IPS-15b (cell line): ENCODE measurements around the gene C17orf50.

Experiments
- H3K27me3 ChIP-seq: one replicate; pipeline ENCODE4 v1.6.1; 2013; ENCODE audit warnings: low read length; ENCODE audit not compliant: control insufficient read depth, insufficient read depth
- H3K36me3 ChIP-seq: one replicate; pipeline ENCODE4 v1.6.1; 2013; ENCODE audit warnings: low read length; ENCODE audit not compliant: control insufficient read depth, insufficient read depth
- H3K4me1 ChIP-seq: one replicate; pipeline ENCODE4 v1.6.1; 2013; ENCODE audit warnings: mild to moderate bottlenecking, low read length; ENCODE audit not compliant: control insufficient read depth, insufficient read depth
- H3K4me3 ChIP-seq: one replicate; pipeline ENCODE4 v1.5.1; 2013; ENCODE audit warnings: low read depth, low read length
- H3K9ac ChIP-seq: one replicate; pipeline ENCODE4 v1.6.1; 2013; ENCODE audit warnings: low read depth, mild to moderate bottlenecking, low read length
- H3K9me3 ChIP-seq: one replicate; pipeline ENCODE4 v1.6.1; 2013; ENCODE audit warnings: mild to moderate bottlenecking, low read length; ENCODE audit not compliant: control insufficient read depth, insufficient read depth

The C17orf50 gene

GRCh38 chr17:35760587-35760986 lies at the start of gene C17orf50:
C17orf50 (plus strand) TSS chr17:35760887; CDS start chr17:35760942, 55 bp downstream.
- Histone ChIP-seq H3K4me1 (no peaks in the 10 kb centered on the region), H3K9me3 (peaks cover 3% of the 10 kb centered on the region)

GRCh38 chr17:35710950-35711349 lies 49.7 kb upstream of the C17orf50 start:
- Histone ChIP-seq H3K36me3 (peaks cover 4% of the 10 kb centered on the region), H3K4me3 (no peak overlapping the region), H3K27me3 (no peaks in the 10 kb centered on the region), H3K9me3 (no peaks in the 10 kb centered on the region), H3K4me1 (no peaks in the 10 kb centered on the region), H3K9ac (no peak overlapping the region)

More at GRCh38 chr17:35760587-35760986, at the start of gene C17orf50:
- H3K27me3 ChIP-seq = peaks cover 5% of the 10 kb centered on the region
- H3K9ac ChIP-seq = no peak within 1 kb of the TSS
- H3K4me3 ChIP-seq = no peak within 1 kb of the TSS
- no peaks in the 10 kb centered on the region for H3K36me3 ChIP-seq

GRCh38 chr17:35713069-35713728 lies 47.5 kb upstream of the C17orf50 start:
- H3K36me3 ChIP-seq = peaks cover 9% of the 10 kb centered on the region
- no peak overlapping the region for H3K9ac ChIP-seq
- no peaks in the 10 kb centered on the region for H3K9me3 ChIP-seq
- H3K27me3 ChIP-seq = no peaks in the 10 kb centered on the region
- H3K4me1 ChIP-seq = no peaks in the 10 kb centered on the region
- no peak overlapping the region for H3K4me3 ChIP-seq

- Histone ChIP-seq H3K4me3 (no peak overlapping the region), H3K9ac (no peak overlapping the region), H3K4me1 (no peaks in the 10 kb centered on the region), H3K27me3 (no peaks in the 10 kb centered on the region), H3K9me3 (no peaks in the 10 kb centered on the region), H3K36me3 (peaks cover 9% of the 10 kb centered on the region)
These were observed 45.7 kb upstream of the C17orf50 start for GRCh38 chr17:35714988-35715387.

- no peaks in the 10 kb centered on the region for H3K4me1 ChIP-seq
- no peaks in the 10 kb centered on the region for H3K9me3 ChIP-seq
- H3K9ac ChIP-seq = no peak overlapping the region
- no peak overlapping the region for H3K4me3 ChIP-seq
- H3K27me3 ChIP-seq = no peaks in the 10 kb centered on the region
- H3K36me3 ChIP-seq = peaks cover 7% of the 10 kb centered on the region
These were observed 45.3 kb upstream of the C17orf50 start for GRCh38 chr17:35715416-35715815.

- Histone ChIP-seq H3K9me3 (no peaks in the 10 kb centered on the region), H3K4me3 (no peak overlapping the region), H3K4me1 (no peaks in the 10 kb centered on the region), H3K27me3 (no peaks in the 10 kb centered on the region), H3K36me3 (peaks cover 5% of the 10 kb centered on the region), H3K9ac (no peak overlapping the region)
These were observed 44.5 kb upstream of the C17orf50 start for GRCh38 chr17:35716173-35716572.

GRCh38 chr17:35716897-35717465 lies 43.7 kb upstream of the C17orf50 start:
- H3K9ac ChIP-seq = no peak overlapping the region
- no peaks in the 10 kb centered on the region for H3K27me3 ChIP-seq
- no peaks in the 10 kb centered on the region for H3K9me3 ChIP-seq
- peaks cover 5% of the 10 kb centered on the region for H3K36me3 ChIP-seq
- no peaks in the 10 kb centered on the region for H3K4me1 ChIP-seq
- no peak overlapping the region for H3K4me3 ChIP-seq

GRCh38 chr17:35717475-35717874 lies 43.2 kb upstream of the C17orf50 start:
- Histone ChIP-seq H3K9ac (no peak overlapping the region), H3K27me3 (no peaks in the 10 kb centered on the region), H3K4me1 (no peaks in the 10 kb centered on the region), H3K36me3 (peaks cover 5% of the 10 kb centered on the region), H3K9me3 (no peaks in the 10 kb centered on the region), H3K4me3 (no peak overlapping the region)

- Histone ChIP-seq H3K36me3 (peaks cover 13% of the 10 kb centered on the region), H3K9me3 (no peaks in the 10 kb centered on the region), H3K27me3 (no peaks in the 10 kb centered on the region), H3K4me3 (no peak overlapping the region), H3K9ac (no peak overlapping the region), H3K4me1 (peaks cover 5% of the 10 kb centered on the region)
These were observed 37.0 kb upstream of the C17orf50 start for GRCh38 chr17:35723735-35724134.

GRCh38 chr17:35725058-35725457 lies 35.6 kb upstream of the C17orf50 start:
- peaks cover 13% of the 10 kb centered on the region for H3K36me3 ChIP-seq
- H3K4me1 ChIP-seq = peaks cover 14% of the 10 kb centered on the region
- H3K27me3 ChIP-seq = no peaks in the 10 kb centered on the region
- no peak overlapping the region for H3K9ac ChIP-seq
- no peaks in the 10 kb centered on the region for H3K9me3 ChIP-seq
- H3K4me3 ChIP-seq = no peak overlapping the region

GRCh38 chr17:35725802-35726126 lies 34.9 kb upstream of the C17orf50 start:
- H3K9me3 ChIP-seq = no peaks in the 10 kb centered on the region
- H3K36me3 ChIP-seq = peaks cover 13% of the 10 kb centered on the region
- no peak overlapping the region for H3K9ac ChIP-seq
- H3K27me3 ChIP-seq = peaks cover 4% of the 10 kb centered on the region
- peaks cover 17% of the 10 kb centered on the region for H3K4me1 ChIP-seq
- no peak overlapping the region for H3K4me3 ChIP-seq

GRCh38 chr17:35726127-35726952 lies 34.3 kb upstream of the C17orf50 start:
- peaks cover 13% of the 10 kb centered on the region for H3K36me3 ChIP-seq

More at GRCh38 chr17:35726127-35726952, 34.3 kb upstream of the C17orf50 start:
- peaks cover 21% of the 10 kb centered on the region for H3K4me1 ChIP-seq
- H3K27me3 ChIP-seq = peaks cover 7% of the 10 kb centered on the region
- H3K9me3 ChIP-seq = no peaks in the 10 kb centered on the region
- H3K4me3 ChIP-seq = no peak overlapping the region
- no peak overlapping the region for H3K9ac ChIP-seq
